Measurements from ENCODE around the gene RPL38. TPM values are rescaled to one million over a fixed set of nuclear protein-coding genes. Genes with fewer than 3 reads are reported as not detected.

The RPL38 gene
- total and polyA plus RNA-seq, 2 of the 4 experiments (the other 2 are of a cell fraction) = 111 to 527 TPM

- 100% methylated on average over 2 of the region's 11 CpGs; no CpG with 5 or more reads in 1 of the 2 experiments for WGBS, 2 experiments (ENCODE audit: extremely low coverage in 2 of 2, insufficient read length in 1 of 2)
- Histone ChIP-seq H3K4ac (ENCODE audit: low read depth, low read length) (no peak overlapping the region), H2BK15ac (ENCODE audit: low read depth, low read length) (no peak overlapping the region), H4K91ac (ENCODE audit: insufficient read depth, low read depth, low read length) (no peak overlapping the region), H3K27ac (ENCODE audit: insufficient read depth, low read length) (no peak overlapping the region), H3K27me3 (ENCODE audit: control insufficient read depth, insufficient read depth, low read length) (no peaks in the 10 kb centered on the region), H2AK9ac (replicated peaks; ENCODE audit: low read depth, low read length, poor library complexity) (no peak overlapping the region), H3K18ac (ENCODE audit: low read depth, low read length) (no peak overlapping the region), H2AK5ac (ENCODE audit: low read depth, low read length) (no peak overlapping the region), H4K8ac (ENCODE audit: low read depth in 2 of 2, low read length in 2 of 2) (no peak overlapping the region), H3K36me3 (ENCODE audit: control insufficient read depth, insufficient read depth, low read length) (no peaks in the 10 kb centered on the region), H3K23ac (ENCODE audit: low read depth, low read length) (no peak overlapping the region), H3K9me1 (ENCODE audit: insufficient read depth, low read length) (no peaks in the 10 kb centered on the region), H3K56ac (ENCODE audit: extremely low read depth, insufficient read depth, low read length) (no peak overlapping the region), H3K9ac (ENCODE audit: low read depth, low read length) (no peak overlapping the region), H2BK20ac (ENCODE audit: low read depth, low read length) (no peak overlapping the region), H4K5ac (ENCODE audit: low read depth, low read length) (no peak overlapping the region), H2AFZ (replicated peaks; ENCODE audit: low read length, poor library complexity) (no peak overlapping the region), H4K20me1 (ENCODE audit: insufficient read depth, low read length) (no peaks in the 10 kb centered on the region), H3K9me3 (ENCODE audit: control insufficient read depth, insufficient read depth, low read length) (peaks cover 40% of the 10 kb centered on the region), H3K4me2 (ENCODE audit: low read depth, low read length) (no peak overlapping the region), H3K4me1 (ENCODE audit: control insufficient read depth, insufficient read depth, low read length) (no peaks in the 10 kb centered on the region), H2BK120ac (ENCODE audit: low read depth, low read length) (no peak overlapping the region), H2BK5ac (ENCODE audit: low read depth, low read length, poor library complexity, severe bottlenecking) (no peak overlapping the region), H3K4me3 (ENCODE audit: insufficient read depth, low read depth, low read length) (no peak overlapping the region), H3K79me1 (ENCODE audit: low read depth in 1 of 2, low read length in 2 of 2) (no peaks in the 10 kb centered on the region), H3K14ac (replicated peaks; ENCODE audit: low read depth, low read length) (no peak overlapping the region)
- TF ChIP-seq SMC3 (IDR thresholded peaks at IDR 0.05; ENCODE audit: low read depth, low read length) (no peak), ELK1 (IDR thresholded peaks at IDR 0.05; ENCODE audit: borderline replicate concordance, low read depth, low read length) (no peak), CHD1 (IDR thresholded peaks at IDR 0.05; ENCODE audit: low read depth, low read length) (no peak), MAZ (IDR thresholded peaks at IDR 0.05; ENCODE audit: borderline replicate concordance, low read depth, low read length) (no peak), RAD21 (IDR thresholded peaks at IDR 0.05; ENCODE audit: low read length) (no peak), USF2 (IDR thresholded peaks at IDR 0.05; ENCODE audit: low read depth, low read length) (no peak), CEBPB (IDR thresholded peaks at IDR 0.05; ENCODE audit: low read depth, low read length) (no peak), MXI1 (IDR thresholded peaks at IDR 0.05; ENCODE audit: borderline replicate concordance, low read depth, low read length) (no peak), RFX5 (IDR thresholded peaks at IDR 0.05; ENCODE audit: low read depth, low read length) (no peak), FOS (IDR thresholded peaks at IDR 0.05; ENCODE audit: low read depth, low read length) (no peak)
- TF ChIP-seq, protein P1, sequence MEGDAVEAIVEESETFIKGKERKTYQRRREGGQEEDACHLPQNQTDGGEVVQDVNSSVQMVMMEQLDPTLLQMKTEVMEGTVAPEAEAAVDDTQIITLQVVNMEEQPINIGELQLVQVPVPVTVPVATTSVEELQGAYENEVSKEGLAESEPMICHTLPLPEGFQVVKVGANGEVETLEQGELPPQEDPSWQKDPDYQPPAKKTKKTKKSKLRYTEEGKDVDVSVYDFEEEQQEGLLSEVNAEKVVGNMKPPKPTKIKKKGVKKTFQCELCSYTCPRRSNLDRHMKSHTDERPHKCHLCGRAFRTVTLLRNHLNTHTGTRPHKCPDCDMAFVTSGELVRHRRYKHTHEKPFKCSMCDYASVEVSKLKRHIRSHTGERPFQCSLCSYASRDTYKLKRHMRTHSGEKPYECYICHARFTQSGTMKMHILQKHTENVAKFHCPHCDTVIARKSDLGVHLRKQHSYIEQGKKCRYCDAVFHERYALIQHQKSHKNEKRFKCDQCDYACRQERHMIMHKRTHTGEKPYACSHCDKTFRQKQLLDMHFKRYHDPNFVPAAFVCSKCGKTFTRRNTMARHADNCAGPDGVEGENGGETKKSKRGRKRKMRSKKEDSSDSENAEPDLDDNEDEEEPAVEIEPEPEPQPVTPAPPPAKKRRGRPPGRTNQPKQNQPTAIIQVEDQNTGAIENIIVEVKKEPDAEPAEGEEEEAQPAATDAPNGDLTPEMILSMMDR (conservative IDR thresholded peaks at IDR 0.05; ENCODE audit: low read depth, low read length) = no peak
- ATAC-seq (ENCODE audit: low read depth) (no peak), DNase-seq (no peak)
- ChIA-PET POLR2A (ENCODE audit: unreplicated experiment) (no interaction called here), CTCF (no interaction called here)
- in situ Hi-C loops (cut with MboI; ENCODE audit: low sequenced_read_pairs) = no loop called here
- intact Hi-C loops (cut with micrococcal nuclease) = no loop called here
- BruUV-seq (replicated peaks) = no TSS peak
- dilution Hi-C loops (cut with HindIII; ENCODE audit: low sequenced_read_pairs, unreplicated experiment) = no loop called here
Observed at GRCh38 chr17:74153821-74154430, 49.6 kb upstream of the RPL38 start.
